Esophagus squamous epithelium (tissue), 4 donors: ENCODE data around the gene LAMP1.

ENCODE experiments used
- CTCF ChIP-seq, 6 experiments: fragments of 450-650 bp in 4 of 6; fragments of 200-600 bp in 2 of 6; sonication (generic) in 2 of 6; IDR thresholded peaks; one replicate each; pipeline ENCODE4 v1.5.1; 2016 to 2019; ENCODE audit warnings: antibody characterized with exemption in 6 of 6, mild to moderate bottlenecking in 4 of 6, moderate library complexity in 4 of 6
- POLR2A ChIP-seq, 4 donors: fragments of 450-650 bp; IDR thresholded peaks; one replicate each; pipeline ENCODE4 v1.6.1; 2017; ENCODE audit warnings: antibody characterized with exemption in 4 of 4, mild to moderate bottlenecking in 4 of 4, moderate library complexity in 3 of 4

GRCh38 chr13:113367020-113367560 is 70.1 kb downstream of the LAMP1 start:
- TF ChIP-seq CTCF (IDR thresholded peaks at IDR 0.05) (no peak), POLR2A (IDR thresholded peaks at IDR 0.05) (no peak)
